Ascending aorta (tissue), 2 donors: ENCODE data around the gene BYSL. TPM values are rescaled to one million over a fixed set of nuclear protein-coding genes. Genes with fewer than 3 reads are reported as not detected.

Experiments
- DNase-seq, 2 donors: peaks; one replicate each; pipeline ENCODE4 v3.0.0-alpha.2; 2019; ENCODE audit warnings: low spot score in 2 of 2
- H3K27ac ChIP-seq, 2 donors: fragments of 200-600 bp; sonication (generic); one replicate each; pipeline ENCODE4 v1.5.1; 2016 to 2017; ENCODE audit warnings: mild to moderate bottlenecking in 1 of 2
- H3K27me3 ChIP-seq: fragments of 200-600 bp; sonication (generic); one replicate; pipeline ENCODE4 v1.5.1; 2017
- H3K36me3 ChIP-seq, 2 donors: fragments of 200-600 bp; sonication (generic); one replicate each; pipeline ENCODE4 v1.5.1; 2016
- H3K4me1 ChIP-seq, 2 donors: fragments of 200-600 bp; sonication (generic); one replicate each; pipeline ENCODE4 v1.5.1; 2016 to 2017; ENCODE audit warnings: mild to moderate bottlenecking in 1 of 2
- H3K4me3 ChIP-seq, 2 donors: fragments of 200-600 bp; sonication (generic); one replicate each; pipeline ENCODE4 v1.5.1; 2016 to 2017; ENCODE audit warnings: mild to moderate bottlenecking in 1 of 2
- H3K9me3 ChIP-seq, 2 donors: fragments of 200-600 bp; sonication (generic); one replicate each; pipeline ENCODE4 v1.5.1; 2016
- intact Hi-C: fragments of 100-400 bp; cut with DNase I; formaldehyde crosslinking; loops from one replicate; pipeline ENCODE4 v1.15.1; 2023
- total RNA-seq: library from RNA; depleted of rRNA; stranded (reverse); fragments of >200 nt; gene quantifications from one replicate; pipeline ENCODE4 v1.1.0, GENCODE V29; 2016
- TF ChIP-seq, protein P1 (sequence below), 3 experiments: fragments of 200-600 bp in 2 of 3; fragments of 450-650 bp in 1 of 3; sonication (generic) in 2 of 3; IDR thresholded peaks; one replicate each; pipeline ENCODE4 v1.5.1; 2016 to 2019; ENCODE audit warnings: antibody characterized with exemption in 3 of 3, mild to moderate bottlenecking in 1 of 3, moderate library complexity in 1 of 3

The BYSL gene
- total RNA-seq: 1.6 TPM

- Histone ChIP-seq H3K36me3 (peaks cover 2 to 7% of the 10 kb centered on the region in 2 donors), H3K27me3 (no peaks in the 10 kb centered on the region), H3K4me1 (peaks cover 8 to 19% of the 10 kb centered on the region in 2 donors), H3K4me3 (peak within 1 kb of the TSS; percentile 92 to 97), H3K9me3 (no peaks in the 10 kb centered on the region), H3K27ac (peak within 1 kb of the TSS; percentile 98 to 99)
- TF ChIP-seq, protein P1, sequence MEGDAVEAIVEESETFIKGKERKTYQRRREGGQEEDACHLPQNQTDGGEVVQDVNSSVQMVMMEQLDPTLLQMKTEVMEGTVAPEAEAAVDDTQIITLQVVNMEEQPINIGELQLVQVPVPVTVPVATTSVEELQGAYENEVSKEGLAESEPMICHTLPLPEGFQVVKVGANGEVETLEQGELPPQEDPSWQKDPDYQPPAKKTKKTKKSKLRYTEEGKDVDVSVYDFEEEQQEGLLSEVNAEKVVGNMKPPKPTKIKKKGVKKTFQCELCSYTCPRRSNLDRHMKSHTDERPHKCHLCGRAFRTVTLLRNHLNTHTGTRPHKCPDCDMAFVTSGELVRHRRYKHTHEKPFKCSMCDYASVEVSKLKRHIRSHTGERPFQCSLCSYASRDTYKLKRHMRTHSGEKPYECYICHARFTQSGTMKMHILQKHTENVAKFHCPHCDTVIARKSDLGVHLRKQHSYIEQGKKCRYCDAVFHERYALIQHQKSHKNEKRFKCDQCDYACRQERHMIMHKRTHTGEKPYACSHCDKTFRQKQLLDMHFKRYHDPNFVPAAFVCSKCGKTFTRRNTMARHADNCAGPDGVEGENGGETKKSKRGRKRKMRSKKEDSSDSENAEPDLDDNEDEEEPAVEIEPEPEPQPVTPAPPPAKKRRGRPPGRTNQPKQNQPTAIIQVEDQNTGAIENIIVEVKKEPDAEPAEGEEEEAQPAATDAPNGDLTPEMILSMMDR (IDR thresholded peaks at IDR 0.05): peak; percentile 94 to 97 (median 96)
- intact Hi-C loops: loop anchor here (1.0 to 10.0 kb wide), 6 partner anchors 20 to 1594 kb away; partner anchors contain the start of genes CCND3, LRRC73, MRPS10 and POLR1C
- peak; percentile 69 to 95 for DNase-seq
These were observed at the start of gene BYSL, which contains the start of gene MED20 for GRCh38 chr6:41920921-41921711. Gene BYSL, plus strand, starts transcription at chr6:41921499. Its CDS starts 64 bp downstream, at chr6:41921563. Gene MED20, minus strand, starts transcription at chr6:41921139. Its CDS starts 121 bp downstream, at chr6:41921018.

GRCh38 chr6:41871691-41872090, 49.6 kb upstream of the BYSL start:
- no peaks in the 10 kb centered on the region for H3K27me3 ChIP-seq
- H3K4me1 ChIP-seq: no peaks in the 10 kb centered on the region
- H3K9me3 ChIP-seq: no peaks in the 10 kb centered on the region
- H3K27ac ChIP-seq: no peak overlapping the region
- DNase-seq: no peak
- no peak overlapping the region for H3K4me3 ChIP-seq
- TF ChIP-seq, protein P1 (IDR thresholded peaks at IDR 0.05): no peak
- intact Hi-C loops: no loop called here
- H3K36me3 ChIP-seq: no peaks in the 10 kb centered on the region

DNA sequence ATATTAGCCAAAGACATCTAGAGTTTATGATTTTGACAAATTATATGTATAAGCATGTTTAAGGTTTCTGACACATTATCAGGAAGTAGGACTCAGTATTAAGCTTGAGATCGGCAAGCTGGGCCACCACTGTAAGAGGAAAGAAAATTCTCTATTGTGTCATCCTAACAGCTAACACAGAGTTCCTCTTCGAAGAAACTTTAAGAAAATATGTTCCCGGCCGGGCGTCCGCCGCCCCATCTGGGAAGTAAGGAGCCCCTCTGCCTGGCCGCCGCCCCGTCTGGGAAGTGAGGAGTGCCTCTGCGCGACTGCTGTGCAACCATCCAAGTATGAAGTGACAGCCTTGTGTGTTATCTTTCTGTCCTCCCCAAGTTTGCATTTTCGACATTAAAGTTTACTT, 49.2 kb upstream of the BYSL start:
- H3K4me3 ChIP-seq: no peak overlapping the region
- intact Hi-C loops: no loop called here
- TF ChIP-seq, protein P1 (IDR thresholded peaks at IDR 0.05): no peak
- H3K9me3 ChIP-seq: no peaks in the 10 kb centered on the region
- H3K36me3 ChIP-seq: no peaks in the 10 kb centered on the region
- H3K27ac ChIP-seq: no peak overlapping the region
- H3K4me1 ChIP-seq: no peaks in the 10 kb centered on the region
- no peak for DNase-seq
- H3K27me3 ChIP-seq: no peaks in the 10 kb centered on the region

DNA sequence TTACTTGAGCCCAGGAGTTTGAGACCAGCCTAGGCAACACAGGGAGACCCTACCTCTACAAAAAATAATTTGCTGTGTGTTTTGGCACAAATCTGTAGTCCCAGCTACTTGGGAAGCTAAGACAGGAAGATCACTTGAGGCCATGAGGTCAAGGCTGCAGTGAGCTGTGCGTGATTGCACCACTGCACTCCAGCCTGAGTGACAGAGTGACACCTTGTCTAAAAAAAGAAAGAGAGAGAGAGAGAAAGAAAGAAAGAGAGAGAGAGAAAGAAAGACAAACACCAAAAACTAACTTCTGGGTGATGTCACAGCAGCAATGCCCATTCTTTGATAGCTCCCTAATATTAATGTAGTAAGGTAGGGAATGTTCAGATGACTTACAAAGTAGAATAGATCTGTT, 46.6 kb upstream of the BYSL start:
- no peaks in the 10 kb centered on the region for H3K36me3 ChIP-seq
- intact Hi-C loops: no loop called here
- H3K4me1 ChIP-seq: no peaks in the 10 kb centered on the region
- no peaks in the 10 kb centered on the region for H3K27me3 ChIP-seq
- DNase-seq: no peak
- TF ChIP-seq, protein P1 (IDR thresholded peaks at IDR 0.05): no peak
- H3K9me3 ChIP-seq: no peaks in the 10 kb centered on the region
- H3K4me3 ChIP-seq: no peak overlapping the region
- no peak overlapping the region for H3K27ac ChIP-seq

DNA sequence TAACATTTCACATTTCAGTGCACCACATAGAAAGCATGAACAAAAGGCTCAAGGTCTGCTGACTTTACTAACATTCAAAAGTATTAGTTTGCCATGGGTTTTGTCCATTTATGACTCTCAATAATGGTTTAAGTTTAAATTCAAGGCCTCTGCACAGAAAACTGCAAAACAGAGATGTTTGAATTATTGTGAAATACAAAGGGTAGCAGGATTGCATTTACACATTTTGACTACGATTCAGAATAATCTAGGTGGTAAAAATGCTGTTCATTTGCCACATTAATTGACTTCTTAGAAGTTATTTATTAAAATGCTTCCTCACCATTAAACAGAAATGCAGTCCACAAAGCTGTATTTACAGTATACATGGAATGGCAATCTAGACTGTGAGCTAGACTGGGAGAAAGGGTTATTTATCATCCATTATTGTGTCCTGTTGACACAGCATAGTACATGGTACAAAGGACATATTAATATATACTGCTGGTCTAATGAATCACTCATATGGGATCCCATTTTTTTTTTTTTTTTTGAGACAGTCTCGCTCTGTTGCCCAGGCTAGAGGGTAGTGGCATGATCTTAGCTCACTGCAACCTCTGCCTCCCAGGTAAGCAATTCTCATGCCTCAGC, 44.1 kb upstream of the BYSL start:
- Histone ChIP-seq H3K27me3 (no peaks in the 10 kb centered on the region), H3K27ac (no peak overlapping the region), H3K9me3 (no peaks in the 10 kb centered on the region), H3K36me3 (no peaks in the 10 kb centered on the region), H3K4me1 (no peaks in the 10 kb centered on the region), H3K4me3 (no peak overlapping the region)
- intact Hi-C loops: no loop called here
- TF ChIP-seq, protein P1 (IDR thresholded peaks at IDR 0.05): no peak
- no peak for DNase-seq
